HEK293T (cell line): ENCODE results near the gene HADH.

Experiments used
- BHLHE40 ChIP-seq: fragments of 450-650 bp; IDR thresholded peaks from 2 replicates; pipeline ENCODE4 v1.6.1; 2016; ENCODE audit warnings: mild to moderate bottlenecking, moderate library complexity, borderline replicate concordance
- CTBP1 ChIP-seq: fragments of 450-650 bp; IDR thresholded peaks from 2 replicates; pipeline ENCODE4 v1.6.1; 2016; ENCODE audit warnings: borderline replicate concordance
- ELF4 ChIP-seq: fragments of 450-650 bp; IDR thresholded peaks from 2 replicates; pipeline ENCODE4 v1.6.1; 2017; ENCODE audit warnings: antibody characterized with exemption
- FOXA1 ChIP-seq: fragments of 450-650 bp; IDR thresholded peaks from 2 replicates; pipeline ENCODE4 v1.6.1; 2016; ENCODE audit warnings: mild to moderate bottlenecking
- FOXK2 ChIP-seq: fragments of 450-650 bp; IDR thresholded peaks from 2 replicates; pipeline ENCODE4 v1.6.1; 2016; ENCODE audit warnings: mild to moderate bottlenecking
- FOXM1 ChIP-seq: fragments of 450-650 bp; IDR thresholded peaks from 2 replicates; pipeline ENCODE4 v1.6.1; 2017; ENCODE audit warnings: mild to moderate bottlenecking, borderline replicate concordance
- NFRKB ChIP-seq: fragments of 450-650 bp; IDR thresholded peaks from 2 replicates; pipeline ENCODE4 v1.6.1; 2016; ENCODE audit warnings: mild to moderate bottlenecking, moderate library complexity
- TARDBP ChIP-seq: fragments of 450-650 bp; IDR thresholded peaks from 2 replicates; pipeline ENCODE4 v1.6.1; 2016
- ZNF384 ChIP-seq: fragments of 450-650 bp; IDR thresholded peaks from 2 replicates; pipeline ENCODE4 v1.6.1; 2016

- TF ChIP-seq BHLHE40 = no peak
- no peak for TF ChIP-seq FOXM1
- TF ChIP-seq CTBP1 = no peak
- no peak for TF ChIP-seq FOXK2
- no peak for TF ChIP-seq ZNF384
- TF ChIP-seq ELF4 = no peak
- TF ChIP-seq NFRKB = no peak
- no peak for TF ChIP-seq TARDBP
- no peak for TF ChIP-seq FOXA1
These were observed 78.8 kb downstream of the HADH start for GRCh38 chr4:108068442-108068841.
